GM18498 (cell line): ENCODE data around the gene PCIF1.
"Not testable (repeated sequence)": the region's sequence is repeated elsewhere in the genome, so short reads cannot be mapped to it uniquely, and the experiment has no call there.

ENCODE experiments used
- ATAC-seq: cut with Tn5 transposase; IDR thresholded peaks from one replicate; pipeline ENCODE4 v1.9.1; 2021; ENCODE audit warnings: mild to moderate bottlenecking, moderate library complexity; ENCODE audit not compliant: unreplicated experiment

Gene PCIF1

DNA sequence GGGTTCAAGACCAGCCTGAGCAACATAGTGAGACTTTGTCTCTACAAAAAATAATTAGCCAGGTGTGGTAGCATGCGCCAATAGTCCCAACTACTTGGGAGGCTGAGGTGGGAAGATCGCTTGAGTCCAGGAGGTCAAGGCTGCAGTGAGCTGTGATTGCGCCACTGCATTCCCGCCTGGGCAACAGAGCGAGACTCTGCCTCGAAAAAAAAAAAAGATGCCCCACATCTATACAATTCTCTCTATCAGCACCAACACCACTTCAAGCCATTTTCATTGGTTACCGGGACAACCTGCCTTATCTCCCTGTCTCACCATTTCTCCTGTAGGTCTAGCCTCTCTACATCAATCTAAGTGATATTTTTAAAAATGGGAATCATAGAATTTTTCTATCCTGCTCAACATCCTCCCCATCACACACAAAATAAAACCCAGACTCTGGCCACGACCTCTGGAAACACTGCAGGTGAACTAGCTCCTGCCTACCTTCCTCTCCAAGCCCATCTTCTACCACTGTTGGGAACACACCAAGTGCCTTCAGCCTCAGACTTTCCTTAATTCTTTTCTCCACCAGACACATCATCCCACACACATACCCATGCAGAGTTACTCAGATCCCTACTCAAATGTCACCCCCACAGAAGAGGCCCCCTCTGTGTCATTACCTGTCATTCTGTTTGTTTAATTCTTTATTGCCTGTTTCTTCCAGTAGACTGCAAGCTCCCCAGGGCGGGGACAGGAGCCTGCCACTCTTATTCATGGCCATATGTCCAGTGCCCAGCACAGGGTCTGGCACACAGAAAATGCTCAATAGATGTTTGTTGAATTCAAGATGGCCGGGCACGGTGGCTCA lies 12.9 kb upstream of the PCIF1 start:
- ATAC-seq: no peak

DNA sequence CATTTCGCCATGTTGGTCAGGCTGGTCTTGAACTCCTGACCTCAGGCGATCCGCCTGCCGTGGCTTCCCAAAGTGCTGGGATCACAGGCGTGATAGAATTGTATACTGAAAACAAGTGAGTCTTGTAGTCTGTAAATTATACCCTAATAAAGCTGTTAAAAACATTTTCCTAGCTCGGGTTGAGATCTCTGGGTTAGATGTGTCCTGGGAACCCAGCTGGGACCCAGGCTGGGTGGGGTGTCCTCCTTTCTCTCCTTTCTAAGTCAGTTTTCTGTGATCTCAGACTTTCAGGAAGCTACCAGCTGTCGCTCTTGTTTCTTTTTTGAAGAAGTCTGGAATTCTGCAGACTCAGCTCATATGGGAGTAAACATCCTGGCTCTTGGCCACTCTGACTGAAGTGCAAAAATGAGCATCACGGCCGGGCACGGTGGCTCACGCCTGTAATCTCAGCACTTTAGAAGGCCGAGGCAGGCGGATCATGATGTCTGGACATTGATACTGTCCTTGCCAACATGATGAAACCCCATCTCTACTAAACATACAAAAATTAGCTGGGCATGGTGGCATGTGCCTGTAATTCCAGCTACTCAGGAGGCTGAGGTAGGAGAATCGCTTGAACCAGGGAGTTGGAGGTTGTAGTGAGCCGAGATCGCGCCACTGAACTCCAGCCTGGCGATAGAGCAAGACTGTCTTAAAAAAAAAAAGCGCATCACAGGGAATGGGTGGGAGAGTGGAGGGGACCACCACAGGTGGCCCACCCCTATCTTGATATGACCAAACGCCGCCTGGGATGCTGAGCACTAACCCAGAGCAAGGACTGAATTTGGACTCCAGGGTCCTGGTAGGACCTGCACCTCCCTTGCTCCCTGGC lies 9.9 kb upstream of the PCIF1 start:
- ATAC-seq: no peak

DNA sequence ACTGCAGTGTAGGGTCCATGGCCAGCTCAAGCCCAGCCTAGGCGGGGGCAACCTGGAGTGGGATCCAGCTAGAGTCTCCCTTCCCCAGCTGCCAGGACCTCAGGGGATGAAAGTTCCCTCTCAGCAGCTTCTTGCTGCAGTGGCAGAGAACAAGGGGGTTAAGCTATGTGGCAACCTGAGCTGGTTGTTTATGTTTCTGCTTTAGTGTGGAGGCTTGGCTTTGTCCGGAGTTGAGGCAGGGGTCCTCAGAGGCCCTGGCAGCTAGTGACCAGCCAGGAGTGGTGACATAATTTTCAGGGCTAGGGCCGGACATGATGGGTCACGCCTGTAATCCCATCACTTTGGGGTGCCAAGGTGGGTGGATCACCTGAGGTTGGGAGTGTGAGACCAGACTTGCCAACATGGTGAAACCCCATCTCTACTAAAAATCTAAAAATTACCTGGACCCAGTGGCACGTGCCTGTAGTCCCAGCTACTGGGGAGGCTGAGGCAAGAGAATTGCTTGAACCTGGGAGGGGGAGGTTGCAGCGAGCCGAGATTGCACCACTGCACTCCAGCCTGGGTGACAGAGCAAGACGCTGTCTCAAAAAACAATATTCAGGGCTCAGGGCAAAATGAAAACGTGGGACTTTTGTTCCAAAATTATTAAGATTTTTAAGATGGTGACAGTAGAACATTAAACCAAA lies 8.5 kb upstream of the PCIF1 start:
- no peak for ATAC-seq

DNA sequence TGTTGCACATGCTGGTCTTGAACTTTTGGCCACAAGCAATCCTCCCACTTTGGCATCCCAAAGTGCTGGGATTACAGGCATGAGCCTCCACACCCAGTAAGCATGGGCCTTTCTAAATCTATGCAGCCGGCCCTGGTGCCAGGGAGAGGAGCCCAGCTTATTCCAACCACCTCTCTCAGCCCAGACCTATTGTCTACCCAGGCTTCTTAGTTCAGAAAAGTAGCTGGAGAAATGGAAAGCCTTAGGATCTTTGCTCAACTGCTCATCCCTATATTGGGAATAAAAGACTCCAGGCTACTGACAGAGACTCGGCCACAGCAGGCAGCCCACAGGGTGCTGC lies 7.8 kb upstream of the PCIF1 start:
- no peak for ATAC-seq

DNA sequence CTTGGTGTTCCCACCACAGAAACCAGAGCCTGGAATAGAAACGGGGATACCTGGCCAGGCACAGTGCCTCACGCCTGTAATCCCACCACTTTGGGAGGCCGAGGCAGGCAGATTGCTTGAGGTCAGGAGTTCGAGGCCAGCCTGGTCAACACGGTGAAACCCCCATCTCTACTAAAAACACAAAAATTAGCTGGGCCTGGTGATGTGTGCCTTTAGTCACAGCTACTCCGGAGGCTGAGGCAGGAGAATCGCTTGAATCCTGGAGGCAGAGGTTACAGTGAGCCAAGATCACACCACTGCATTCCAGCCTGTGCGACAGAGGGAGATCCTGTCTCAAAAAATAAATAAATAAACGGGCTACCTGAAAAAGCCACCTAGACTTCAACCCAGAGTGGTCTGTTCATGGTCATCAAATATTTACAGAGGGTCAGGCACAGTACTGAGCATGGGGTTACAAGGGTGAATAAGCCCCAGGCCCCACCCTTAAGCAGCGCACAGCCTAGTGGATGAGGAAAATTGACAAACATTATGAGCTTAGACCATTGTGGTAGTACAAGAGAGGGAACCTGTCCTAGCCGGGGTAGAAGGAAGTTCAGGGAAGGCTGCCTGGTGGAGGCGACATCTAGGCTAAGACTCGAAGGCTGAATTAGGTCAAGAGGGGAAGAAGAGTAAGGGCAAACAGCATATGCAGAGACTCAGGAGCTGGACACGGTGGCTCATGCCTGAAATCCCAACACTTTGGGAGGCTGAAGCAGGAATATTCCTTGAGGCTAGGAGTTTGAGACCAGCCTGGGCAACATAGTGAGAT lies 7.2 kb upstream of the PCIF1 start:
- ATAC-seq: no peak

DNA sequence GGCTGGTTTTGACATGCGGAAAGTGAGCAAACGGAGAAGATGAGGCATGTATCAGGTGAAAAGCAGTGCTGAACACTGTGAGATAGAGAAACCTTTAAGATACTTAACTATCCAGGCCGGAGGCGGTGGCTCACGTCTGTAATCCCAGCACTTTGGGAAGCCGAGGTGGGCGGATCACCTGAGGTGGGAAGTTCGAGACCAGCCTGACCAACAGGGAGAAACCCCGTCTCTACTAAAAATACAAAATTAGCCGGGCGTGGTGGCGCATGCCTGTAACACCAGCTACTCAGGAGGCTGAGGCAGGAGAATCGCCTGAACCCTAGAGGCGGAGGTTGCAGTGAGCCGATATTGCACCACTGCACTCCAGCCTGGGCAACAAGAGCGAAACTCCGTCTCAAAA lies 2.8 kb upstream of the PCIF1 start:
- not testable (repeated sequence) for ATAC-seq

DNA sequence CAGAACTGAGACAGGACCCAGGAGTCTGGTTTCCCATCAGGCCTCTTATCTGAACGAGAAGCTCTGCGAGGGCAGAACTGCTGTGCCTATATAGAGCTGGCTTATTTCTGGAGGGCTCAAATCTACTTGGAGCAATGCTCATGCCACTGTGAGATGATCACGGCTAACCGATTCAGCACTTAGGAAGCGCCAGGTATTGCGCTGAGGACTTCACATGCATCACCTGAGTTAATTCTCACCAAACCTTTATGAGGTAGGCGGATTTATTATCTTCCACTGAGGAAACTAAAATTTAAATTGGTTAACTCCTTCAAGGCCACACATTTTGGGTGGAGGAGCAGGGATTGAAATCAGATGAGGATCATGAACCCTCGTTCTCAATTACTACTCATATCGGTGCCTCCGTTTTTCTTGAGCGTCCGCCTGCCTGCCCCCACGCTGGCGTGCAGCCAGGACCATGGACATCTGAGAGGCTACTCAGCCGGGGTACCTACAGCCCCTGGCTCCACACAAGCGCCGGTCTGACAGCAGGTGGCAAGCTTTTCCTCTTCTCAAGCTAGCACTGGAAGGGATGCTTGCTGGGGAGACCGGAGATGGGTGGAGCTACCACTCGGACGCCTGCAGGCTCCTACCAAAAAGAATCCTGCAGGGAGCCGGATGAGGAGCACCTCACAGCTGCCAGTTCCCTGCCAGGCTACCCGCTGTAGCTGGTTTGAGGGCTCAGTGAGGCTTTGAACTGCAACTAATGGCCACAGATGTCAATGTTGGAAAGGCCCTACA lies 1.0 kb upstream of the PCIF1 start:
- no peak for ATAC-seq

DNA sequence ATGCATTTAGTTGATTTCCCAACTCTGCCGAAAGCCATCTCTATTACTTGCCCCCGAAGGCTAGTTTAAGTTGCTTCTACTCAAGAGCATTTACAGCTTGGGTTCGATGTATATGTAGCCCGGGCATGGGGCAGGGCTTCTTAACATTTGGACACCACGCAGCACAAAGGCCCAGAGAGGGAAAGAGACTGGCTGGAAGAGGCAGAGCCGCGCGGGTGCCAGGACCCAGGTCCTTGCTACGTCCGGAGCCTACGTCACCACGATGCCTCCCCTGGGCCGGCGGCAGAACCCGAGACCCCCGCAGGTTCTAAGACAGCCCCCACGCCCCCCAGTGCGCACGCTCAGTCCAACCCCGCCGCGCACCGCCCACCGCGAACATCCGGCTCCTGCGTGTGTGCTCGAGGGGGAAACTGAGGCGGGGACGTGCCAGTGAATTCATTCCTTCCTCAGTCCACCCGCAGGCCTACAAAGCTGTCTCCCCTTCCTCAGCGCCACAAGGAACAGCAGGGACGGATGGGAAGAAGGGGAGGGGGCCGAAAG lies 367 bp upstream of the PCIF1 start:
- peak; percentile 19 for ATAC-seq

DNA sequence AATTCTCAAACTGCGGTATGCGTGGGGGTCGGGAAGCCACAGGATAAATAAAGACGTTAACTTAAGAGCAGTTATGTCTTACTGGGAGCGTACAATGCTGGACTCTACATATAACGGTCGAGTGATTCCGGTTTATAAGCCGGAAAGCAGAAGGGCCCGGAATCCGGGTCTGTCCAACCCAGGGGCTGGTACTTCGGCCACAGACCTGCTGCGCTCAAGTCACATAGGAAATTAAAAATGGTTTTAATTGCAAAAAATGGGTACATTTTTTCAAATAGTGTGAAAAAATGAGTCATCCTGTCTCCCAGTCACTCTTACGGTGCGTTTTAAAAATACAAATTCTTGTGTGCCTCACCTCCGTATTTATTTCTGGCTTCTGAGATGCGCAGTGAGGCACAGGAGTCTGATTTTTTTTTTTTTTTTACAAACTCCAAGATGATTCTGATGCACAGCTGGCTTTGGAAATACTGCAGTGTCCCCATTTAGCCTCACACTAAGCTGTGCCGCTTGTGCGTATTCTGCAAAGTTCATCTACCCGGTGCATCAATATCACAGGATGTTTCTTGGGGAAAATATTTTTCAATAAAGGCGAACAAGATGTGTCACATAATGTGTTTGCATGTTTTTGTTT lies 1.0 kb downstream of the PCIF1 start:
- peak; percentile 21 for ATAC-seq

DNA sequence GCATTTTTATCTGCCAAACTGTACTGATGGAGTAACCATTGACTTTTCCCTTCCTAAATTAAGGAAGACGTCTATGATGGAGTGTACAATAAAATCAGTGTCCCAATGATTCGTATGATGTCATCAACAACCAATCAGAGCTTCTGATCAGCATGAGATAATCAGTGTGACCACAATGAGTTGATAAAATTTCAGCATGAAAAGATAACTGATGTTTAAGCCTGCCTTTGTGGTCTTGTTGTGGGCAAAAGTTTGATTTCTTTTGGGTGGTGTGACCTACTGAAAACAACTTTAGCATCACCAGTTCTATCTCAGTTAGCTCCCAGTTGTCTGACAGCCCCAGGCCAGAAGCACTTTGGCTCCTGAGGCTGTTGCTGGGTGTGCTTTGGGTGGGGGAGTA lies 3.3 kb downstream of the PCIF1 start:
- no peak for ATAC-seq

DNA sequence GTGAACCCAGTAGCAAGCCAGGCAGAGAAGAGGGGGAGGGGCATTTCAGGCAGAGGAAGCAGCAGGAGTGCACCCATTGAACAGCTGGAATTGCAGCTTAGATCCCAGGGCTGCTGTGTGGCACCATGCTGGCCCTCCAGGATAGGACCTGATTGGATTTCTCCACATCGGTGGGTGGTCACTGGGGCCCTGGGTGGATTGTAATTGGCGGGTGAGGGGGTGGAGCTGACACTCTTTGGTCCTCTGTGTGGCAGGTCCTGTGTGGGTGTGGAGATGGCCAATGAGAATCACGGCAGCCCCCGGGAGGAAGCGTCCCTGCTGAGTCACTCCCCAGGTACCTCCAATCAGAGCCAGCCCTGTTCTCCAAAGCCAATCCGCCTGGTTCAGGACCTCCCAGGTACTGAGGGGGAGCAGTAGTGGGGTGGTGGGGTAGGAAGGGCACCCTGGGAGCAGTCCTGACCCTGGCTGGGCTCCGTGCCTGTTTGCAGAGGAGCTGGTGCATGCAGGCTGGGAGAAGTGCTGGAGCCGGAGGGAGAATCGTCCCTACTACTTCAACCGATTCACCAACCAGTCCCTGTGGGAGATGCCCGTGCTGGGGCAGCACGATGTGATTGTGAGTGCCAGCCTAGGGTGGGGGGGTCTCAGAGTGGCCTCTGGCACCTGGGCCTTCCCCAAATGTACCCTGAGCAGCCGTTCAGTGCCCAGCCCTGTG lies 4.4 kb downstream of the PCIF1 start:
- no peak for ATAC-seq

DNA sequence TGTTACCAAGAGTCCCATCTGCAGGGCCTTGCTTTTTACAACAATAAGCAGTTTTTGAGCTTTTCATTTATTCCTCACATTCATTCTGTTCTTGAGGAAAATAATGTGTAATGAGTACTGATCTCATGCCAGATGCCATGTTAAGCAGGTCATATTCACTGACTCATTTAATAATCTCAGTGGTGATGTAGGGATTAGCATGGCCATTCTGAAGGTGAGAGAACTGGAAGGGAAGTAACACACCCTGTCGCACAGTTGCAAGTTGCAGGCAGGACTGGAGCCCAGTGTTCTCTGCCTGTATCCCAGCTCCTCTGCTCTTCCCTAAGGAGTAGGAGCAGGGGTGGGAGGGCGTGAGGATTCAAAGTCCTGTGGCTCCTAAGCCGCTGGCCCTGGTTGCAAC lies 5.6 kb downstream of the PCIF1 start:
- ATAC-seq: no peak

DNA sequence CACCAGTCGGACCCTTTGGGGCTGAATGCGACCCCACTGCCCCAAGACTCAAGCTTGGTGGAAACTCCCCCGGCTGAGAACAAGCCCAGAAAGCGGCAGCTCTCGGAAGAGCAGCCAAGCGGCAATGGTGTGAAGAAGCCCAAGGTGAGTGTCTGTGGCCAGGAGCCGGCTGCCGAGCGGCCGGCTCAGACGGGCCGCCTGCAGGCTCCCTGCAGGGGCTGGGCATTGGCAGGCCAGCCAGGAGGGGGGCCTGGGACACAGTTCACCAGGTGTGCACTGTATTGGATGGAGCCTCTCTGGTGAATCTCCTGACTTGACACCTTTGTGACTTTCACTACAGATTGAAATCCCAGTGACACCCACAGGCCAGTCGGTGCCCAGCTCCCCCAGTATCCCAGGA lies 6.0 kb downstream of the PCIF1 start:
- no peak for ATAC-seq

DNA sequence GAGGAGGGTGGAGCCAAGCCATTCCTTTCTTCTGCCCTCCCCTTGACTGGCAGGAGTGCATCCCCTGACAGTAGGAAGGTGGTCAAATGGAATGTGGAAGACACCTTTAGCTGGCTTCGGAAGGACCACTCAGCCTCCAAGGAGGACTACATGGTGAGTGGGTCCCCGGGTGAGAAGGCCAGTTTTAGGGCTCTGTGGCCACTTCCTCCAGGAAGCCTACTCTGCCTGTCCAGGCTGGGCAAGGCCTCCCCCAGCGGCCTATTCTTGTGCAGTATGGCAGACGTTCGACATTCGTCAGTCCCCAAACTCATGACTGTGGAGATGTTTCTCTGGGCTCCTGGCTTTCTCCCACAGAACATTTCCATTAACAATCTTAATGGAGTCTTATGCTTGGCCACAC lies 9.1 kb downstream of the PCIF1 start:
- ATAC-seq: no peak

DNA sequence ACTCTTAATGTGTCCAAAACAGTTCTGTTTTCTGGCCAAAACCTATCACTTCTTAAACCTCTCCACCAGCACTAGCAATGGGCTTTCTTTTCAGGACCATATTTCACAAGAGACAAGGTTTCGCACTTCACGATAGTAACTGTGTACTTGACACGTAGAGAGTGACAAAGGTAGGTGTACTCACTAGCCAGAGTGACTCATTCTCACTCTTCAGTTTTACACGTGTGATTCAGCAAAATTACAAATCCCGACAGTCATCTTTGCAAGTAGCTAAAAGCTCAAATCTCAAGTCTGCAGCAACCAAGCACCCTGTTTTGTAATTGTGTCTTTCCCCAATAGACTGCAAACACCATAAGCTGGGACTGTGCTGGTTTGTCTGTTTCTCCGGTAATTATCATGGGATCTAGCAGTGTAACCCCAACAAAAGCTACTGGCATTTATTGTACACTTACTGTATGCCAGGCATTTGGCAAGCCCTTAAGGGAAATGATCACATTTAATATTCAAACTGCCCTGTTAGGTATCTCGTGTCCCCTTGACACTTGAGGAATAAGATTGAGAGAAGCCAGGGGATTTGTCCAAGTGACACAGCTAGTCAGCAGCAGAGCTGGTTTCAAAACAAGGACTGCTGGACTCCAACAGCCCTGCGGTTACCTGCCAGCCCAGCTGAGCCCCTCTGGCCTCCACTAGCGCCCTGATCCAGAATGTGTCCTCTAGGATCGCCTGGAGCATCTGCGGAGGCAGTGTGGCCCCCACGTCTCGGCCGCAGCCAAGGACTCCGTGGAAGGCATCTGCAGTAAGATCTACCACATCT lies 9.9 kb downstream of the PCIF1 start:
- ATAC-seq: no peak

DNA sequence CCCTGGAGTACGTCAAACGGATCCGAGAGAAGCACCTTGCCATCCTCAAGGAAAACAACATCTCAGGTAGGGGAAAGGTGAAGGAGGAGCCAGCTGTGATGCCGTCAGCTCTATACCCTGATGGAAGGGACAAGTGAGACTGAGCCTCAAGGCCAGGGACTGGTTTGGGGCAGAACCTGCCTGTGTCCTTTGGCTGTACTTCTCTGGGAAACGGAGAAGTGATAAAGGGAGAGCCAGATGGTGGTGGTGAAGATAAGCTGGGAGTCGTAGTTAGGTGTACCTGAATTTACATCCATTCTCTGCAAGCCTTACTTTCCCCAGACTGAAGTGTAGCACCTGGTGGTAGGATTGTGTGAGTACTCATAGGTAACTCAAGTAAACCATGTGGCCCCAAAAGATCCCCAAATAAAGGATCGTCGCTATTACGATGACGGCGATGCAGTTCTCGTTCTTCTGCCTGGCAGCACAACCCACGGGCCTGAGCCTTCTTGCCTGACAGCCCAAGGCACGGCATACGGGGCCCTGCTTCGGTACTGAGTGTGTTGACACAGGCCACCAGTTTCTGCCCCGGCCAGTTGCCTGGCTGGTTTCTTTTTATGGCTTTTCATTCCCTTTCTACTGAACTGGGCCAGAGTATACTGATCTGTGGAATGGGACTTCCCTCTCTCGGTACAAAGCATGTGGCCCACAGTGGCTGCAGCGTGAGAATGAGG lies 10.6 kb downstream of the PCIF1 start:
- ATAC-seq: no peak

DNA sequence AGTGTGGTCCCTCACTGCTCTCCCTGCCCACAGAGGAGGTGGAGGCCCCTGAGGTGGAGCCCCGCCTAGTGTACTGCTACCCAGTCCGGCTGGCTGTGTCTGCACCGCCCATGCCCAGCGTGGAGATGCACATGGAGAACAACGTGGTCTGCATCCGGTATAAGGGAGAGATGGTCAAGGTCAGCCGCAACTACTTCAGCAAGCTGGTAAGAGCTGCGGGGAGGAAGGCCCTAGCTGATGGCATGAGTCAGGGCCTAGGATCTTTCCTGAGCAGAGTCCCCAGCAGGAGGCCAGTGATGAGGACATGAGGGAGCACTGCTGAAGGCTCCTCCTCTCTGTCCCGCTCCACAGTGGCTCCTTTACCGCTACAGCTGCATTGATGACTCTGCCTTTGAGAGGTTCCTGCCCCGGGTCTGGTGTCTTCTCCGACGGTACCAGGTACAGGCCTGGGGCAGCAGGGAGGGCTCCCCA lies 11.2 kb downstream of the PCIF1 start:
- no peak for ATAC-seq
